DMS 273 (cell line): Measurements from ENCODE around the gene SAP30BP.

Experiments used
- DNase-seq: peaks from one replicate; lab custom pipeline; 2025; ENCODE audit not compliant: unreplicated experiment; lab: John Stamatoyannopoulos, UW

Gene SAP30BP

GRCh38 chr17:75666959-75667790, at the start of gene SAP30BP, which contains the start of gene RECQL5:
Gene SAP30BP (plus strand): TSS chr17:75667338. CDS start chr17:75667373, 35 bp downstream.
Gene RECQL5 (minus strand): TSS chr17:75667154. CDS start chr17:75666557, 597 bp downstream.
- peak; percentile 99 for DNase-seq

- no peak for DNase-seq
Observed at GRCh38 chr17:75617675-75618074, 49.5 kb upstream of the SAP30BP start.

DNA sequence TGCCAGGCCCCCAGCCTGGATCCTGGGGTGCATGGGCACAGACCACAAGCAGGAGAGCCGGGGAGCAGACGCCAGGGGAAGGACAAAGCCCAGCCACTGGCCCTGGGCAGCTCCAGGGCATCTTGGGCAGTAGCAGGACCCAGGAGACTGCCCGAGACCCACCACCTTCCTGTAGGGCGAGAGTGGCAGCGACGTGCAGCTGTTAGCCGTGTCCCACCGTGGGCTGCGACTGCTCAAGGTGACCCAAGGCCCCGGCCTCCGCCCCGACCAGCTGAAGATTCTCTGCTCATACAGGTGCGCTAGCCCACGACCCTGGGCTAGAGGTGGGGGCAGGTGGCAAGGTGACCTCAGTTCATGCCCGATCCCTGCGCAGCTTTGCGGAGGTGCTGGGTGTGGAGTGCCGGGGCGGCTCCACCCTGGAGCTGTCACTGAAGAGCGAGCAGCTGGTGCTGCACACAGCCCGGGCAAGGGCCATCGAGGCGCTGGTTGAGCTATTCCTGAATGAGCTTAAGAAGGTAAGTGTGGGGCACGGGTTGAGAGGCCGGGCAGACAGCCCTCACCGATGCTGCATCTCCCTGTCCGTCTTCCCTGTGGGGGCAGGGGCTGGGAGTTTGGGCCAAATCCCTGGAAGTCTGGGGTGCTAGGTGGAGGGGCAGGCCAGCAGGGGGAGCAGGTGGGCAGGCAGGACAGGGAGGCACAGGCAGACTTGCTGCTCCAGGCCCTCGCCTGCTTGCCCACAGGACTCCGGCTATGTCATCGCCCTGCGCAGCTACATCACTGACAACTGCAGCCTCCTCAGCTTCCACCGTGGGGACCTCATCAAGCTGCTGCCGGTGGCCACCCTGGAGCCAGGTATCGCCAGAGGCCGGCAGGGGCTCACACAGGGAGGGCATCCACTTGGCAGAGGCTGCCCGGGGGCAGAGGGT, 47.4 kb upstream of the SAP30BP start:
- peak; percentile 77 for DNase-seq

DNA sequence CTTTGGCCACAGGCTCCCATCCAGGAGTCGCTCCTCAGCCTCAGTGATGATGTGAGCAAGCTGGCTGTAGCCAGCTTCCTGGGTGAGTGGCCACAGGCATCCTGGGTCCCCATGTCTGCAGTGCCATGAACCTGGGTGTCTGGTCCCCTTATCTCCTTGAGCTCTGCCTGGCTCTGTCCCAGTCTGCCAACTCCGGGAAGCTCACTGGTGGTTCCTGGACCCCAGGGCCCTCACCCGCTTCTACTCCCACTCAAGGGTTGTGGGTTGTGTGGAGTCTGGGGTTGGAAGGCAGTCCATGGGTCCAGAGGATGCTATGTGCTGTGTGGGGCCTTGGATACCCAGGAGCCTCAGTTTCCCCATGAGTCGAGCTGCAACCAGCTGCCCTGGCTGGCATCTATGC, 45.6 kb upstream of the SAP30BP start:
- no peak for DNase-seq

DNA sequence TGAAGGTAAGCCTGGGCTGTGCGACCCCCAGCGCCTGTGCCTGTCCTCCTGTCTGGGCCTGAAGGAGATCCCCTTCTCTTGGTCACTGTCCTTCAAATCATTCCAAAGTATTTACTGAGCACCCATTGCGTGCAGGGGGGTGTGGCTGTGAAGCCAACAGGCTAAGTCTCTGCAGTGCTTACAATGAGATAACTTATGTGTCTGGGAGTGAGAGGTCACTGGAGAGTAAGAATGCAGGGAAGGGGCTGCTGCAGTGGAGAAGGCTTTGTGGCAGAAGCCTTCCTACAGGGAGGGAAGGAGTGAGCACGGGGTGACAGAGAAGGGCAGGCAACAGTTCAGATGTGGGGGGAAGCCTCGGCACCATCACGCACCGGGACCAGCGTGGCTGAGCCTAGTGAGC, 45.1 kb upstream of the SAP30BP start:
- no peak for DNase-seq

GRCh38 chr17:75622771-75623273, 44.3 kb upstream of the SAP30BP start:
- DNase-seq: no peak

- DNase-seq: no peak
Observed at GRCh38 chr17:75623386-75623785, 43.8 kb upstream of the SAP30BP start.

- no peak for DNase-seq
Observed at GRCh38 chr17:75624021-75624420, 43.1 kb upstream of the SAP30BP start.

- DNase-seq: no peak
Observed at GRCh38 chr17:75624714-75625345, 42.3 kb upstream of the SAP30BP start.

GRCh38 chr17:75625813-75626486, 41.2 kb upstream of the SAP30BP start:
- peak; percentile 81 for DNase-seq

- DNase-seq: peak; percentile 94
Observed at GRCh38 chr17:75626496-75627038, 40.6 kb upstream of the SAP30BP start.

DNA sequence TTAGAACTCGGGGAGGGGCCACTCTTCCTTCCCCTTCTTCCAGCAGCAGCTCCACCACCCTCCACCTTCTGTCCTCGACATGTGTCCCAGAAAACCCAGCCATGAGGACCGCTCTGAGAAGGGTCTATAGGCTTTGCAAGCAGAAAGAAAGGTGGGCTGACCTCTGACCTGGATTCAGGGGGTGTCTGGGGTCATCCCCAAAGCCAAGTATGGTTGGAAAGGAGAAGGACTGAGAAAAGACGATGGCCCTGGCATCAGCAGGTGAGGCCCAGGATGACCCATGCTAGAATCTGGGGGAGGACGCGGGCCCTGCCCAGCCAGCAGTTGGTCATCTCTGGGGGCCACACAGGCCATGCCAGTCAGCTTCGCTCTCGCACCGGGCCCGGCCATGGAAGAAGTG, 40.0 kb upstream of the SAP30BP start:
- DNase-seq: peak; percentile 73

DNA sequence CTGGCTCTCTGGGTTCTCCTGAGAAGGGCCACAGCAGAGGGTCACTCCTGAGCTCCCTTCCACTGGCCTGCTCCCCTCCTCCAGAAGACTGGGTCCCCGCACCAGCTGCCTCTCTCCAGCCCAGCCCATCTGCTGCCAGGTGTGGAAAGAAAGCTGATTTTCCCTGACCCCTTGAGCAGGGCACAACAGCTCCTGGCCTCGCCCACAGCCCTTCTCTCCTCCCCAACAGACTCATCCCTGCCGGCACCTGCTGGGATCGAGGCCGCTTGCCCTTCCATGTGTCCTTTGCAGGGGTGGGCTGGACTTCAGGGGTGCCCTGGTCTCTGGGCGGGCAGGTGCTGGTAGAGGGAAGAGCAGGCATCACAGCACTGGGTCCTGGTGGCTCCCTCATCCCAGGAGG, 38.7 kb upstream of the SAP30BP start:
- peak; percentile 27 for DNase-seq

DNA sequence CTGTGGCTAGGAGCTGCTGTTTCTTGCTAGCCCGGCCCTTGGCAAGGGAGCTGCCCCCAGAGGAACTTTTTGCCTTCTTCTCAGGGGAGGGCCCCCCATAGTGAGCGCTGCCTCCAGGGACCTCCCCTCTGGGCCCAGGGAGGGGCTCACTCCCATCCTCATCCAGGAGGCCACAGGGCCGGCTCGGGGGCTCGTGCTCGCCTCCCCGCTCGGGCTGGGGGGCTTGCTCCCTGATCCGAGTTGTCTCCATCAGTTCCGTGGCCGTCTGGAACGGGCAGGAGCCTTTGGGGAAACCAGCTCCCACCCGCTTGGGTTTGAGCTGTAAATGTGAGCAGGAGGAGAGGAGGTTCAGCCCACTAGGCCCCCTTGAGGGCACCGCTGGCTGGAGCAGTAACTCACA, 38.0 kb upstream of the SAP30BP start:
- no peak for DNase-seq

GRCh38 chr17:75630071-75630917, 36.8 kb upstream of the SAP30BP start:
- no peak for DNase-seq

DNA sequence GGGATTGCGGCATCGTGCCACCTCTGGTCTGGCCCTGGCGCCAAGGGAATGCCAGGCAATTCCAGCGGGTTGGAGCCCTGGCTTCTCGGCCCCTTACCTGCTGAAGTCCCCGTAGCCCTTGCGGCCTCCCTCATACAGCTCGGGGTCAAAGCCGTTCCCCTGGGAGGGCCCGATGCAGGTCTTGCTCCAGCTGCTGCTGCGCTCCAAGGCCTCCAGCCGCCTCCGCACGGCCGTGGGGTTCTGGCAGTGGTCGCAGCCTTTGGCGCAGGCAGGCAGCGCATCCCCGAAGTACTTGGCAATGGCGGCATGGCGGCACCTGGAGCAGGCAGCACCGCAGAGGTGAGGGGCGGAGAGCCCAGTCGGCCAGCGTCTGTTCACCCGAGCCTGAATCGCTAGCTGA, 35.8 kb upstream of the SAP30BP start:
- no peak for DNase-seq

DNA sequence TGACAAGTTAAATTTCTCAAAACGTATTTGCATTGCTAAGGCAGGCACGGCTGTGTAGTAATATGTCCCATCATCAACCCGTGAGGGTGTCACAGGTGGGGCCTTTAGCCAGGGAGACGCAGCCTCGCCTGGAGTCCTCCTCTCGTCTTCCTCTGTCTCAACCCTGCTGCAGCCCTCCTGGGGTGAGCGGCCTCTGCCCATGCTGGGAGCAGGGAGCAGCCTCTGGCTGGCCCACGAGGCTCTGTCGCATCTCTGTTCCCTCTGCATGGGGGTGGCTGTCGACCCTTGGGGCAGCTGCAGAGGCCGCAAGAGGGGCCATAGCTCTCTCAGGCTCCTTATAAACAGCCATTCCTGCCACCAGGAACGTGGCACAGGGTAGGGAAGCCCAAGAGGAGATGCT, 34.7 kb upstream of the SAP30BP start:
- DNase-seq: no peak

DNA sequence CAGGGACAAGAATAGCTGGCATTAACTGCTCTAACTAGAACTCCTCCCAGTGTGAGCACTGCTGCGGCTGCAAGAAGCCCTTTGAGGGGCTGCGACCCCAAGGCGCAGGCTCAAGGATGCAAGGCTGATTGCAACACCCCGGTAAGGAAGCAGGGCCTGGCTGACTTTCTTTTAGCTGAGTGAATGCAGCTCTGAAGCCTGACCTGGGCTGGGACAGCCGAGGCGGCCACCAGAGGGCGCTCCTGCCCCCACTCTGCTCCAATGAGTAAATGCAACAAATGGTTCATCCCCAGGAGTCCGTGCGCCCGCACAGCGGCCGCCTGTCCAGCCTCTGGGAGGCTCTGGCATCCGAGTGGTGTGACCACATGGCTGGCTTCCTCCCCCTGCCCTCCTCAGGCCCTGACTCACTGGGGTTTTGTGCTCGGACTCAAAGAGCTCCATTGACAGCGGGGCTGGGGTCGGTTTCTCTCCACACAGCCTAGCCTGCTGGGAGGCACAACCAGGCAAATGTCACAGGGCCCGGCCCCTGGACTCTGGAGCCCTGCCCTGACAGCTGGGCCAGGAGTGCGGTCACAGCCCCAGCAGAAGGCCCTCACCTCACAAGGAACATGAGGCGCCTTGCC, 34.2 kb upstream of the SAP30BP start, which contains the start of gene SMIM5:
Gene SMIM5 (plus strand): TSS at position 572 of the 623 bp plus-strand sequence. CDS start 6,768 bp downstream, outside the sequence.
- peak; percentile 83 for DNase-seq
